ENCODE results near the gene AMMECR1. TPM values are rescaled to one million over a fixed set of nuclear protein-coding genes. Genes with fewer than 3 reads are reported as not detected.

Gene AMMECR1
- total RNA-seq, 2 experiments from 2014 or later = 8.0 to 8.9 TPM

GRCh38 chrX:110188701-110189558 is 129.0 kb downstream of the AMMECR1 start:
- ChIA-PET POLR2A (interaction anchor here (1.2 kb wide), 1 partner anchor 55 kb away, joined by 3 read pairs; no protein-coding TSS in a partner anchor), CTCF (no interaction called here)
- DNase-seq = no peak
- intact Hi-C loops (cut with micrococcal nuclease) = loop anchor here (1.0 kb wide), 1 partner anchor 16 kb away; no protein-coding TSS in a partner anchor
- Mint-ChIP-seq H3K4me3 (no peak overlapping the region), H3K27me3 (no peaks in the 10 kb centered on the region), H3K36me3 (peaks cover 4% of the 10 kb centered on the region), H3K9me3 (peaks cover 9% of the 10 kb centered on the region), H3K4me1 (ENCODE audit: low read depth) (peaks cover 23% of the 10 kb centered on the region), H3K27ac (peak overlapping the region; percentile 62)

- Mint-ChIP-seq H3K27ac (no peak overlapping the region), H3K36me3 (peaks cover 4% of the 10 kb centered on the region), H3K9me3 (peaks cover 9% of the 10 kb centered on the region), H3K4me1 (ENCODE audit: low read depth) (peaks cover 21% of the 10 kb centered on the region), H3K27me3 (no peaks in the 10 kb centered on the region), H3K4me3 (no peak overlapping the region)
- CTCF ChIA-PET = interaction anchor here (1.2 kb wide), 1 partner anchor 15 kb away, joined by 3 read pairs; no protein-coding TSS in a partner anchor
- intact Hi-C loops (cut with micrococcal nuclease) = no loop called here
- POLR2A ChIA-PET = no interaction called here
- DNase-seq = no peak
Observed at GRCh38 chrX:110183314-110183713, 134.6 kb downstream of the AMMECR1 start.

GRCh38 chrX:110182865-110183264 is 135.0 kb downstream of the AMMECR1 start:
- intact Hi-C loops (cut with micrococcal nuclease) = no loop called here
- Mint-ChIP-seq H3K9me3 (peaks cover 9% of the 10 kb centered on the region), H3K36me3 (peaks cover 4% of the 10 kb centered on the region), H3K4me1 (ENCODE audit: low read depth) (peaks cover 18% of the 10 kb centered on the region), H3K27ac (no peak overlapping the region), H3K4me3 (no peak overlapping the region), H3K27me3 (no peaks in the 10 kb centered on the region)
- DNase-seq = no peak
- ChIA-PET CTCF (interaction anchor here (1.2 kb wide), 1 partner anchor 15 kb away, joined by 3 read pairs; no protein-coding TSS in a partner anchor), POLR2A (no interaction called here)

- H3K4me3 Mint-ChIP-seq = no peak overlapping the region
- H3K9me3 Mint-ChIP-seq = peaks cover 9% of the 10 kb centered on the region
- H3K27ac Mint-ChIP-seq = no peak overlapping the region
- intact Hi-C loops (cut with micrococcal nuclease) = no loop called here
- POLR2A ChIA-PET = no interaction called here
- H3K27me3 Mint-ChIP-seq = no peaks in the 10 kb centered on the region
- DNase-seq = peak; percentile 44
- peaks cover 18% of the 10 kb centered on the region for H3K4me1 Mint-ChIP-seq (ENCODE audit: low read depth)
- peaks cover 4% of the 10 kb centered on the region for H3K36me3 Mint-ChIP-seq
- CTCF ChIA-PET = no interaction called here
Observed at GRCh38 chrX:110182362-110182761, 135.5 kb downstream of the AMMECR1 start.

- Mint-ChIP-seq H3K27me3 (no peaks in the 10 kb centered on the region), H3K4me3 (no peak overlapping the region), H3K4me1 (ENCODE audit: low read depth) (peaks cover 18% of the 10 kb centered on the region), H3K27ac (no peak overlapping the region), H3K36me3 (peaks cover 4% of the 10 kb centered on the region), H3K9me3 (peaks cover 9% of the 10 kb centered on the region)
- ChIA-PET CTCF (no interaction called here), POLR2A (no interaction called here)
- peak; percentile 18 for DNase-seq
- intact Hi-C loops (cut with micrococcal nuclease) = no loop called here
Observed at GRCh38 chrX:110181459-110182137, 136.3 kb downstream of the AMMECR1 start.

GRCh38 chrX:110180928-110181310 is 137.0 kb downstream of the AMMECR1 start:
- no peaks in the 10 kb centered on the region for H3K27me3 Mint-ChIP-seq
- no peak overlapping the region for H3K4me3 Mint-ChIP-seq
- ChIA-PET CTCF (interaction anchor here (1.2 kb wide), 1 partner anchor 231 kb away, joined by 3 read pairs; no protein-coding TSS in a partner anchor), POLR2A (no interaction called here)
- intact Hi-C loops (cut with micrococcal nuclease) = no loop called here
- H3K27ac Mint-ChIP-seq = no peak overlapping the region
- H3K9me3 Mint-ChIP-seq = peaks cover 7% of the 10 kb centered on the region
- peaks cover 18% of the 10 kb centered on the region for H3K4me1 Mint-ChIP-seq (ENCODE audit: low read depth)
- DNase-seq = no peak
- peaks cover 3% of the 10 kb centered on the region for H3K36me3 Mint-ChIP-seq

GRCh38 chrX:110180176-110180927 is 137.5 kb downstream of the AMMECR1 start:
- Mint-ChIP-seq H3K9me3 (peaks cover 2% of the 10 kb centered on the region), H3K4me1 (ENCODE audit: low read depth) (peaks cover 18% of the 10 kb centered on the region), H3K36me3 (no peaks in the 10 kb centered on the region), H3K4me3 (no peak overlapping the region), H3K27me3 (no peaks in the 10 kb centered on the region), H3K27ac (no peak overlapping the region)
- CTCF ChIA-PET = interaction anchor here (0.7 to 1.2 kb wide), 2 partner anchors 142 to 232 kb away, joined by 3 read pairs; no protein-coding TSS in a partner anchor
- DNase-seq = no peak
- POLR2A ChIA-PET = no interaction called here
- intact Hi-C loops (cut with micrococcal nuclease) = no loop called here

GRCh38 chrX:110178179-110178865 is 139.6 kb downstream of the AMMECR1 start:
- H3K9me3 Mint-ChIP-seq = no peaks in the 10 kb centered on the region
- POLR2A ChIA-PET = no interaction called here
- no peaks in the 10 kb centered on the region for H3K27me3 Mint-ChIP-seq
- no peak for DNase-seq
- no peak overlapping the region for H3K4me3 Mint-ChIP-seq
- H3K4me1 Mint-ChIP-seq (ENCODE audit: low read depth) = peaks cover 14% of the 10 kb centered on the region
- H3K27ac Mint-ChIP-seq = no peak overlapping the region
- peaks cover 5% of the 10 kb centered on the region for H3K36me3 Mint-ChIP-seq
- intact Hi-C loops (cut with micrococcal nuclease) = no loop called here
- CTCF ChIA-PET = no interaction called here

GRCh38 chrX:110175696-110176095 is 142.2 kb downstream of the AMMECR1 start:
- ChIA-PET CTCF (interaction anchor here (1.3 kb wide), 1 partner anchor 227 kb away, joined by 3 read pairs; no protein-coding TSS in a partner anchor), POLR2A (no interaction called here)
- intact Hi-C loops (cut with micrococcal nuclease) = no loop called here
- Mint-ChIP-seq H3K9me3 (no peaks in the 10 kb centered on the region), H3K4me3 (no peak overlapping the region), H3K4me1 (ENCODE audit: low read depth) (peaks cover 8% of the 10 kb centered on the region), H3K27me3 (no peaks in the 10 kb centered on the region), H3K36me3 (peaks cover 13% of the 10 kb centered on the region), H3K27ac (no peak overlapping the region)
- no peak for DNase-seq

GRCh38 chrX:110175146-110175545 is 142.7 kb downstream of the AMMECR1 start:
- no peak for DNase-seq
- Mint-ChIP-seq H3K27me3 (no peaks in the 10 kb centered on the region), H3K36me3 (peaks cover 13% of the 10 kb centered on the region), H3K4me1 (ENCODE audit: low read depth) (peaks cover 4% of the 10 kb centered on the region), H3K9me3 (no peaks in the 10 kb centered on the region), H3K4me3 (no peak overlapping the region), H3K27ac (no peak overlapping the region)
- CTCF ChIA-PET = interaction anchor here (1.0 to 1.3 kb wide), 2 partner anchors 227 to 239 kb away, joined by 3 read pairs; no protein-coding TSS in a partner anchor
- POLR2A ChIA-PET = no interaction called here
- intact Hi-C loops (cut with micrococcal nuclease) = no loop called here

GRCh38 chrX:110173192-110174175 is 144.4 kb downstream of the AMMECR1 start:
- Mint-ChIP-seq H3K4me3 (no peak overlapping the region), H3K9me3 (no peaks in the 10 kb centered on the region), H3K4me1 (ENCODE audit: low read depth) (peaks cover 3% of the 10 kb centered on the region), H3K27me3 (no peaks in the 10 kb centered on the region), H3K27ac (no peak overlapping the region), H3K36me3 (peaks cover 13% of the 10 kb centered on the region)
- ChIA-PET CTCF (no interaction called here), POLR2A (no interaction called here)
- no peak for DNase-seq
- intact Hi-C loops (cut with micrococcal nuclease) = no loop called here

Measured in activated CD4-positive, alpha-beta memory T cell treated with anti-CD3 and anti-CD28 coated beads for 36 hours (primary cell).